IPS-18c (cell line): Measurements from ENCODE around the gene ME3.

Source experiments
- H3K4me3 ChIP-seq: 2 replicates; pipeline ENCODE4 v1.7.0; 2013; ENCODE audit warnings: low read depth, mild to moderate bottlenecking, low read length, moderate library complexity; ENCODE audit not compliant: insufficient read depth
- H3K9me3 ChIP-seq: one replicate; pipeline ENCODE4 v1.6.1; 2013; ENCODE audit warnings: mild to moderate bottlenecking, low read length, moderate library complexity; ENCODE audit not compliant: control insufficient read depth, insufficient read depth

ME3 gene

DNA sequence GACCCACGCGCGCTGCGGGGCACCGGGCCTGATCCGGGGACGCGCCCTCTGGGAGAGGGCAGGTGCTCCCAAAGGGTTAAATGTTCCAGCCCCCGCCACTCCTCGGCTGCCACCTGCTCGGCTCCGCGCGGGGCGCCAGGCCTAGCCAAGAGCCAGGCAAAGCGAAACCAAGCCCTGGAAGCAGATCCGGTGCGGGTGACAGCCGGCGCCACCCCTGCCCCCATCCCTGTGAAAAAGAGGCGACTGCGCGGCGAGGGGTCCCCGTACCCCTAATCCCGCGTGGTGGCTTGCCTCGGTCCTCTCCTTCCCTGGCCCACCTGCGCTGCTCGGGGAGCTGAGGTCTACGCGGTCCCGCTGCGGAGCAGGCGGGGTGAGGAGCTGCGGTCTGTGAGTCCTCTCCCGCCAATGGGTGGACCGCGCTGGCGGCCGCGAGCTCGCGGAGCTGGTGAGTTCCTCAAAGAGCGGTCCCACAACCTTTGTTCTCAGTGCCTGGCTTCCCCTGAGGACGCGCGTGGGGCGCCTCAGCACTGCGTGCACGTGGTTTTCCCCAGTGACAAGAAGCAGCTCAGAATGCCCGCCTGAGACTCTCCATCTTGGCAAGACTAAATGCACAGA, at the start of gene ME3:
ME3 (minus strand) TSS at position 610 of the 615 bp plus-strand sequence.
- H3K4me3 ChIP-seq: peak within 1 kb of the TSS; percentile 68

DNA sequence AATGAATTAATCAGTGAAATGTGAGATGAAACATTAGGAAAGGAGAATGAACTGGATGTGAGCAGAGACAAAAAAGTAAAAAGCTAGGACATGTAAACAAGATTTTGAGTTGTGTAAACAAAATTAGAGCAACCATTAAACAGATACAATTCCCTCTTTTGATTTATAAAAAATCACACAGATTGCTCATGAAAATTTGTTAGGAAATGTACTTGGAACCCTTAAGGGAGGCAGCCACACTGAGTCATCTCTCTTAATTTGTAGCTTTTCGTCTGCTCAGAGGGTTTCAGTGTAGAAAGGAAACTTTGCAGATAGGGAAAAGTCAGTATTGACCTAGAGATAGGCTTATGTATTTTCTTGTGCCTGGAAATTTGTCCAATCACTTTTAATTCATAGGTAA, 49.6 kb upstream of the ME3 start:
- H3K9me3 ChIP-seq: no peaks in the 10 kb centered on the region
- H3K4me3 ChIP-seq: no peak overlapping the region

More for the DNA sequence above, at the start of gene ME3:
- no peaks in the 10 kb centered on the region for H3K9me3 ChIP-seq

DNA sequence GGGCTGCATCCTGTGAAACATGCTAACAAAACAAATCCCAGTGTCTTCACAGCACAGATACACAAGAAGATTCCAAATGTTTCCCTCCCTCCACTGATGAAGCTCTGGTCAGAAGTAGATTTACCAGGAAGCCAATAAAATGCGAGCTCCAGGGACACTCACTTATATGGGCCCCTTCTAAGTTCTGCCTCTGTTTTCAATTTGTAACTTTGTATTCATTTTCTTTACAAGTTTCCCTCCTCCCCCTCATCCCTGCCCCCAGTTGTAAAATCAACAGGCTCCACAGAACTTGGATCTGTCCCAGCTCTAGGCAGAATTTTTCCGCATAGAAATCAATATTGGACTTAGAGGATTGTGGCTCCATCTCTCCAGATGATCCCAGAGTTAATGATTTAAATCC, 48.1 kb upstream of the ME3 start:
- no peak overlapping the region for H3K4me3 ChIP-seq
- H3K9me3 ChIP-seq: no peaks in the 10 kb centered on the region

DNA sequence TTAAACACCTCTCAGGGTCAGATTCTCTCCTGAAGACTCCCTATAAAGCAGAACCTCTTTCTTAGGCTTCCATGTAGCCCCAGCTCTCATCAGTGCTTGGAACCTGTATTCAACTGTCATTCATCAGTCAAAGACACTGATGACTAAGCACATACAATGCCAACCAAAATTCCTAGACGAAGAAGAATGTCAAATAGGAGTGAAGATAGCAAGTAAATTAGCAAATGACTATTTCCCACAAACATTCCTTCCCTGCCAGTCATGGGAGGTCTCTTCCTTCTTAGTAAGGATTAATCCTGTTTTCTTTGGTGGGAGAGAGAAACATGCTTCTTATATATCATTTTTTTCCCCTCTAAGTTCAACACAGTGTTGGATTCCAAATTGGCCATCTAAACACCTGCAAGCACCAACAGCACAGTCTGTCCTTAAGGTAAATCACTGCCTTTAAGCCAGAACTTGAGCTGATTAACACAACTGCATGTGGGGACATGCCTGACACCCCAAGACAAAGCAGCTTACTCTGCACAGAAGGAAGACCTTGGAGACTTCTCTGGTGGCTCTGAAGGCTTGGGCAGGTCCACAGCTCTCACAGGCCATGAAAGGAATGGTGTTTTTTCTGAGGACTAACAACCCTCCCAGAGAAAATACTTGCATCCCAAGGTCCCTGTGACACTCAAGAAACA, 47.5 kb upstream of the ME3 start:
- H3K4me3 ChIP-seq: no peak overlapping the region
- H3K9me3 ChIP-seq: no peaks in the 10 kb centered on the region

DNA sequence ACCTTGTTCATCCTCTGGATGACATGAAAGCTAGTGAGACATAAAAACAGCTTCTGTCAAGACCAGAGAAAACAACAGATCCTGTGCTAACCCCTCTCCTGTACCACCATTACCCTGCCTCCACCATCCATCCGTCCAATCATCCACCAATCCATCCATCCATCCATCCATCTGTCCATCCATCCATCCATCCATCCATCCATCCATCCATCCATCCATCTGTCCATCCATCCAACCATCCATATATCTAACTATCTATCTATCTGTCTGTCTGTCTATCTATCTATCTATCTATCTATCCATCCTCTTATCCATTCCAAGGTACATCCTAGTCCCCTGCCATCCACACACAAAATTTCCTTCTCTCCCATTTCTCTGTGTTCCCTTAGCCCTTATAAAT, 46.6 kb upstream of the ME3 start:
- Histone ChIP-seq H3K4me3 (no peak overlapping the region), H3K9me3 (no peaks in the 10 kb centered on the region)

DNA sequence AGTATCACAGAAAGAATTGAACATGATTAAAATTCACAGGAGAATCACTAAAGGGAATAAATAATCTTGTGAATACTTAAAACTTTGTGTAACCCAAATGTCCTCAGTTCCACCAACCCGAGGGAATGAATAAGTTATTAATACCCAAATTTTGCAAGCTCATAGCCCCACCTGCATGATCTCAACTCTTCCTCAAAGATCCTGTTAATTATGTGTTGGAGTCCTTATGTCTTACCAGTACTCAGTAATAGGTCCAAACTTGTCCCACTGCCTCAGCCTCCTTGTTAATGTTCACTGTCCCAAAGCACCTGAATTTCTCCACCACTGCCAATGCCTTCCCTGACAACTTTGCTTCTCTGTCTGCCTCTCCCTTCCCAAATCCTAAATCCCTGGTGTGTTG, 46.1 kb upstream of the ME3 start:
- H3K4me3 ChIP-seq: no peak overlapping the region
- H3K9me3 ChIP-seq: no peaks in the 10 kb centered on the region

DNA sequence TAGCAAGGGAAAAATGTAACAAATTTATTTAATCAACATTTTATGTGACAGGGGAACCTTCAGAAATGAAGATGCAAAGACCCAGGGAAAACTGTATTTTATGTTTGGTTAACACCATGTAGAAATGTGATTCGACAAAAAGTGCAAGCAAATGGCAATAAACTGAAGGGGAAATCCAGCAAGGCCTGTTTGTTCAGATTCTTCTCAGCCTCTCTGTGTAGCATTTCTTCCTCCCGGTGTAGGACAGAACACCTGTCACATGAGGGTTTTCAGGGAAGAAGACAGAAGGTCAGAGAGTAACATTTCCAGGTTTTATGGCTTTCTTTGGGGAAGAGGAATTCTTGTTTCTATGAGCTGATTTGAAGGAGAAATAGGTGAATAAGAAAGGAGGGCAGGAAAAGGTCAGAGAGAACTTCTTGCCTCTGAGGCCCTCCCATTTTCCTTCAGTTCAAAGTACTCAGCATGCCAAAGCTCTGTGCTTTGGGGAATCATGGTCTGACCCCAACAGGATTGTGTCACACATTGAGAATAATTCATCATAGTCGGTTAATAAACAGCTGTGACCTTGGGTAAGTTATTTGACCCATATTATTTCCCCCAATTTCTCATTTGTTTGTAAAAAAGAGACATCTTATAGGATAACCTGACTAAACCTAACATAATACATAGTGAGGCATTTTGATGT, 45.5 kb upstream of the ME3 start:
- Histone ChIP-seq H3K4me3 (no peak overlapping the region), H3K9me3 (no peaks in the 10 kb centered on the region)

DNA sequence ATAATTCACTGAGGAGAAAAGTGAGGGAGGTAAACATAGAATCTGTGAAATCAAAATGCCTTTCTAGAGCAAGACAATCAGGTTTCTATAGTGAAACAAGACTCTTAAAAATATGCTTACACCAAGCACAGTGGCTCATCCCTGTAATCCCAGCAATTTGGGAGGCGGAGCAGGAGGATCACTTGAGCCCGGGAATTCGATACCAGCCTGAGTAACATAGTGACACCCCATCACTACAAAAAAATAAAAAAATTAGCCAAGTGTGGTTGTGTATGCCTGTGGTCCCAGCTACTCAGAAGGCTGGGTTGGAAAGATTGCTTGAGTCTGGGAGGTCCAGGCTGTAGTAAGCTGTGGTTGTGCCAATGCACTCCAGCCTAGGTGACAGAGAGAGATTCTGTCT, 43.2 kb upstream of the ME3 start:
- Histone ChIP-seq H3K9me3 (no peaks in the 10 kb centered on the region), H3K4me3 (no peak overlapping the region)

DNA sequence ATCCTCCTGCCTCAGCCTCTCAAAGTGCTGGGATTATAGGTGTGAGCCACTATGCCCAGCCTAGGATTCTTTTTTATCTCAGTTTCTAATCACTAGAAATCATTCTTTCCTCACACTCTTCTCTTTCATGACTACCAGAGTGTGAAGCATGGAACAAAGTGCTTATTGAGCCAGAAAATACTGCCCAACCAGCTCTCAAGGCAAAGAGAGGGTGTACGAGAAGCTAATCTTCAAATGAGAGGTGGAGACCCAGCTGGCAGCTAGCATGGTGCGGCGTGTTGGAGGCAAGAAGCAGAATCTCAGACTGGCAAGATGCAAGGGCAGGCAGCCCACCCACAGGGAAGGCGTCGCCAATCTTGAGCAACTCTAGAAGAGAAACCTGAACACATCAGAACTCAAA, 41.1 kb upstream of the ME3 start:
- Histone ChIP-seq H3K4me3 (no peak overlapping the region), H3K9me3 (no peaks in the 10 kb centered on the region)

DNA sequence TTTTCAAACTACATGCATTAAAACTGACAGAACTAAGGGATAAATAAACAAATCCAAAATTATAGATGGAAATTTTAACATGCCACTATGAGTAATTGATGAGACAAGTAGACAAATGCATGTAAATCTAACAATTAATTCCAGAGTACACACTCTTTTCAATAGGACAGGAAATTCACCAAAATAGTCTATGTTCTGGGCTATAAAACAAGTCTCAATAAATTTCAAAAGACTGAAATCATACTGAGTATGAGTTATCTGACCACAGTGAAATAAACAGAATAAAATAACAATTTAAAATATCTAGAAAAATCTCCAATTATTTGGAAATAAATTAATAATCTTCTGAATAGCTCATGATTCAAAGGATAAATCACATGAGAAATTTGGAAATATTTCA, 38.5 kb upstream of the ME3 start:
- Histone ChIP-seq H3K4me3 (no peak overlapping the region), H3K9me3 (no peaks in the 10 kb centered on the region)

DNA sequence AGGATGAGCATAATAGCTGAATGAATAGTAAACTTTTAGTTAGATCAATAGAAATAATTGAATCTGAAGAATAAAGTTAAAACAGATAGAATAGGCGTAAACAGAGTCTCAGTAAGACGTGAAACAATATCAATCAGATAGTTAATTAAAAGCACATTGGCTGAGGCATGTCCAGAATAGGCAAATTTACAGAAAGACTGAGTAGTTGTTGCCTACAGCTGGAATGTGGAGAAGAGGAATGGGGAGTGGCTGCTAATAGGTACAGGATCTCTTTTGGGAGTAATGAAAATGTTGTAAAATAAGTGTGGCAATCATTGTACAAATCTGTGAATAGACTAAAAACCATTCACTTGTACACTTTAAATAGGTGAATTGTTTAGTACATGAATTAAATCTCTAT, 36.3 kb upstream of the ME3 start:
- H3K9me3 ChIP-seq: no peaks in the 10 kb centered on the region
- no peak overlapping the region for H3K4me3 ChIP-seq

DNA sequence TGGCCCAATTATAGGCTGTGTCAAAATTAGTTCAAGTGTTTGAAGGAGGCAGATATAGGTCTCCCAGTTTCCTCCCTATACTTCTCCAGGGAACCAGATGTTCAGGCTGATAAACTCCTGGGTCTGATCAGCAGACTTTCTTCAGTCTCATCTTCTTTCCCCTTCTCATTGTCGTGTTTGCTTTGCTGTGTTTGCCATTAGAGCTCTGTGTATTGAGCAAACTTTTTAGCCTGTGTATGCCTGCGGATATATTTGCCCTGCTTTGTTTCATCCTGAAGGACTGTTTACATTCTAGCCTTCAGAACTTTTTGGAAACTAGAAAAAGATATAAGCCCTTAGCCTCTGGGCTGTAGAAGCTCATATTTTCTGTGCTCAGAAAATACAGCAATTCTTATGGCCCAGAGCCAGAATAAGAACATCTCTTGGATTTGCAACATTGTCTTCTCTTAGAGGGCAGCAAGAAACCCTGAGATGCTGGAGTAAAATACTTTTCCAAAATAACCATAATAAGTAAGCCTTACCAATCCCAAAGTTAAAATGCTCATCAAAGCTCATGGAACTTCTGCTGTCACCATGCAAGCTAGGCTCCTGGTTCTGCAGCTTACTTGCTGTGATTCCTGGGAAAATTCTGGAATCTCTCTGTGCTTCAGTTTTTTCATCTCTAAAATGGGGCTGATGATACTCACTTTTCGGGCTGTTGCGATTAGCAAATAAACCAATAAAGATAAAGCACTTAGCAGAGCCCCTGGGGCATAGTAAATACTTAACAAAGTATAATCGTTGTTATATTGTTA, 34.1 kb upstream of the ME3 start:
- Histone ChIP-seq H3K4me3 (no peak overlapping the region), H3K9me3 (no peaks in the 10 kb centered on the region)

DNA sequence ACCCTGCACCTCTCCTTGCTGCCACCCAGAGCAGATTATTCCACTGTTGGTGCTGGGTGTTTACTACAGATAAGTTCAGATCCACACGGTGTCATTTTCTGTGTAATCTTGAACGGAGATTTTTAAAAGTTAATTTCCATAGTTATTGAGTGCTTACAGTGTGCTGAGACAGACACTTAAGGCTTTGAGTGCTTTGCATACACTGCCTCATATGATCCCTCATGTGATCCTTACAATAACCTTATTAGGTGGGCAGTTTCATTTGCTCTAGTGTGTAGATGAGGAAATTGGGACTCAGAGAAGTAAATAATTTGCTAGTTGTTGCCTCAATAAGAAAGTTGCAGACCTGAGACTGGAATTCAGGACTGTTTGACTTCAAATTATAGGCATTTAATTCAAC, 32.3 kb upstream of the ME3 start:
- H3K4me3 ChIP-seq: no peak overlapping the region
- no peaks in the 10 kb centered on the region for H3K9me3 ChIP-seq

DNA sequence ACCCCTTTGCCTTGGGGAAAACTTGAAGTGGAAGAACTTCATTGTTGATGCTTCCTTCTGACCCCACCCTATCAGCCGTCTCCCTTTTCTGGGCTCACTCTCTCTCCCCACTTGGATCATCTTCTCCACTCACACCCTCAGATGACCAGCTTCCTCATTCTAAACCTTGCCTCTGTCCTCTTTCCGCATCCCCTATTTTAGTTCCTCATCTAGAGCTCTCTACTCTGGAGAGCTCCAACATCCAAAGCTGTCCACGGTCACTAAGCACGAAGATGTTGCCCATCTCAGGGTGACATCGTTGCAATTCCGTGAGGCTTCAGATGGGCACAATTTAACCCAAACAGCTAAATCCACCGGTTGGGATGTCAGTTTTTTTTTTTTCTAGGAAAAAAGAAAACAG, 31.6 kb upstream of the ME3 start:
- H3K4me3 ChIP-seq: no peak overlapping the region
- H3K9me3 ChIP-seq: no peaks in the 10 kb centered on the region

DNA sequence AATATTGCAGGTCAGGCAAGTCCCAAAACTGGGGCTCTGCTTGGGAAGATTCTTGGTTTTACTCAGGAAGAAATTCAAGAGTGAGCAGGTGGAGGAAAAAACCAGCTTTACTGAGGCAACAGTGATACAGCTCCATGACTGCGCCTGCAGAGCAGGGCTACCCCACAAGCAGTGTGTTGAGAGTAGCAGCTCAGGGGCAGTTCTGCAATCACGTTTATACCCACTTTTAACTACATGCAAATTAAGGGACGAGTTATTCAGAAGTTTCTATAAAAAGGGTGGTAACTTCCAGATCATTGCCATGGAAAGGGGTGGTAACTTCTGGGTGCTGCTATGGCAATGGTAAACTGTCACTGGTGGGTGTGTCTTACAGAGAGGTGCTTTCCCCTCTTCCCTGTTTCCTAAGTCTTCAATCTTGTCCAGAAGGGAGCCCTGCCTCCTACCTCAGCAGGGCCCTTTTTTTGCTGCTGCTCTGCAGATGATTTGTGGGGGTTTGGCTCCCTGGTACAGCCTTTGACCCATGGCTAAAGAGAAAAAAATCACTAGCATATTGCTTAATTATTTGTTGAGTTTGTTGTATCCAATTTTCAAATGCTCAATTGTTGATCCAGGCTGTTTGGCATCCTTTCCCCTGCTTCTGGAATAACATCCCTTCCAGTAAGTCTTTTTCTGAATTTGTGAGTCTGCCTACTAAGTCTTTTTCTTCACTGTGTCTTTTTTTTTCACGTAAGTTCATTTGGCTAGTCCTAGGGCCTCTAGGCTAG, 30.0 kb upstream of the ME3 start:
- H3K4me3 ChIP-seq: no peak overlapping the region
- H3K9me3 ChIP-seq: no peaks in the 10 kb centered on the region

DNA sequence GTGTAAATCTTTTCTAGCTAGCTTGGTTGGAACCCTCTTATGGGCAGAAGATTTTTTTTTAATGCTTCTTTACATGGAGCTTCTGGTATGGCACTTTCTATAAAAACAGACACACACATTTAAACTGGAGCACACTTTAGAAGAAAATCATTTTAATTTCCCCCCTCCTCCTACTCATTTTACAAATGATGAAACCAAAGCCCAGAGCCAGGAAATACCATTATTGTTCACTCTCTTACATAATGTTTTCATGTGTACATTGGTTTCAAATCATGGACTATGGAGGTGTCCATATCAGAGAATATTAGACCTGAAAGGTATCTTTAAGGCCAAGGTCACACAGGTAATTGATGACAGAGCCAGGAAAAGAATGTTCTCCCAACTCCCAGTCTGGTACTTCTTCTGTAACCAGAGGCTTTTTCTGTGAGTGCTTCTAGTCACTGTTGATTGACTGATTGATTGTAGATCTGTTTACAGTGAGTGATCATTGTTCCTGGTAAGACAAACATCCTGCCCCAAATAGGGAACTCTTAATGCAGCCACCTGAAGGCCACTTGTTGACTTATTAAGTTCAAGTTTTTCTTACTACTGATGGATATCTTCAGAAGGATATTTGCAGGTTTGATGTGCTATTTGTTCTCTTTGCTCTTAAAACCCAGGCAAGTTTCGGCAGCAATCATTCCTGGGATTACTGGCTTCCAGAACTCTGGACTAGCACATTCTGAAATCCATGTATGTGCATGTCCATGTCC, 26.8 kb upstream of the ME3 start:
- Histone ChIP-seq H3K9me3 (no peaks in the 10 kb centered on the region), H3K4me3 (no peak overlapping the region)

DNA sequence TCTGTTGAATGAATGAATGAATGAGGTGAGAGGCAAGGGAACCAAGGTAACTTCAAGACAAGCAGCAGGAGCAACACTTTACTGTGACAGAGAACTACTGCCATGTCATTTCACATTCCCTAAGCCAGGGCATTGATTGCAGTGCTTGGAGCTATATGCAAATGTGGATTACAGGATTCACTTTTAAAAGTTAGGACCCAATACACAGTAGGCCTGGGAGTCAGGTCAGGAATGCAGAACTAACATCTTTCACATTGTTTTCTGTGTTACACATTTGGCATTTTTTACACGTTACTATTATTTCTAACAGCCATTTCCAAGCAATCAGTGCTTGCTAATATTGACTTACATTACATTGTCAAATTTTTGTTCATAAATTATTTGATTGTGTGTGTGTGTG, 26.2 kb upstream of the ME3 start:
- Histone ChIP-seq H3K9me3 (no peaks in the 10 kb centered on the region), H3K4me3 (no peak overlapping the region)
